ENCODE results near the gene MT1B. TPM values are rescaled to one million over a fixed set of nuclear protein-coding genes. Genes with fewer than 3 reads are reported as not detected.

MT1B gene
- total and polyA plus RNA-seq, 8 donors, result 0.45 to 0.66 TPM; not detected in 6

- no peak for TF ChIP-seq CTCF (IDR thresholded peaks at IDR 0.05)
- H3K36me3 ChIP-seq, result no peaks in the 10 kb centered on the region
- ATAC-seq (no peak), DNase-seq (no peak)
- no peak overlapping the region for H3K27ac ChIP-seq
- no peak overlapping the region for H3K4me3 ChIP-seq
- H3K9me3 ChIP-seq, result no peaks in the 10 kb centered on the region
- no peaks in the 10 kb centered on the region for H3K4me1 ChIP-seq
- intact Hi-C loops (cut with DNase I), result no loop called here
- peaks cover 5 to 61% of the 10 kb centered on the region in 2 donors for H3K27me3 ChIP-seq
Measured at GRCh38 chr16:56649820-56650219, 1.9 kb upstream of the MT1B start.

GRCh38 chr16:56652600-56652999 lies 914 bp downstream of the MT1B start:
- Histone ChIP-seq H3K9me3 (no peaks in the 10 kb centered on the region), H3K27me3 (peaks cover 0 to 35% of the 10 kb centered on the region in 2 donors), H3K4me1 (no peaks in the 10 kb centered on the region), H3K4me3 (no peak overlapping the region), H3K27ac (no peak overlapping the region), H3K36me3 (no peaks in the 10 kb centered on the region)
- no peak for TF ChIP-seq CTCF (IDR thresholded peaks at IDR 0.05)
- no peak for ATAC-seq
- no peak for DNase-seq
- intact Hi-C loops (cut with DNase I), result no loop called here

- H3K27me3 ChIP-seq, result peaks cover 0 to 29% of the 10 kb centered on the region in 2 donors
- no peaks in the 10 kb centered on the region for H3K36me3 ChIP-seq
- TF ChIP-seq CTCF (IDR thresholded peaks at IDR 0.05), result no peak
- H3K27ac ChIP-seq, result no peak overlapping the region
- no peaks in the 10 kb centered on the region for H3K9me3 ChIP-seq
- intact Hi-C loops (cut with DNase I), result no loop called here
- ATAC-seq, result no peak
- peaks cover 0 to 6% of the 10 kb centered on the region in 2 donors for H3K4me1 ChIP-seq
- DNase-seq, result no peak
- no peak overlapping the region for H3K4me3 ChIP-seq
Measured at GRCh38 chr16:56653218-56653617, 1.5 kb downstream of the MT1B start.

- peak within 1 kb of the TSS; percentile 55 to 63 for H3K4me3 ChIP-seq
- H3K9me3 ChIP-seq, result no peaks in the 10 kb centered on the region
- ATAC-seq, result peak; percentile 98
- H3K27me3 ChIP-seq, result peaks cover 3 to 21% of the 10 kb centered on the region in 2 donors
- intact Hi-C loops (cut with DNase I), result no loop called here
- no peaks in the 10 kb centered on the region for H3K36me3 ChIP-seq
- H3K27ac ChIP-seq, result peak within 1 kb of the TSS in 1 of 2 donors; percentile 60
- DNase-seq, result peak in 3 of 4 donors; percentile 69 to 94 (median 90)
- no peak for TF ChIP-seq CTCF (IDR thresholded peaks at IDR 0.05)
- peaks cover 0 to 15% of the 10 kb centered on the region in 2 donors for H3K4me1 ChIP-seq
Measured at GRCh38 chr16:56657555-56658326, 6.1 kb downstream of the MT1B start, which contains the start of gene MT1F. MT1F (plus strand) TSS chr16:56657959; CDS start chr16:56658059, 100 bp downstream.

GRCh38 chr16:56658327-56658875 lies 6.7 kb downstream of the MT1B start:
- peak in 1 of 4 donors; percentile 66 for DNase-seq
- Histone ChIP-seq H3K27me3 (peaks cover 10 to 27% of the 10 kb centered on the region in 2 donors), H3K9me3 (no peaks in the 10 kb centered on the region), H3K4me1 (peaks cover 0 to 19% of the 10 kb centered on the region in 2 donors), H3K36me3 (no peaks in the 10 kb centered on the region), H3K4me3 (peak overlapping the region; percentile 55 to 63), H3K27ac (peak overlapping the region in 1 of 2 donors; percentile 60)
- intact Hi-C loops (cut with DNase I), result no loop called here
- TF ChIP-seq CTCF (IDR thresholded peaks at IDR 0.05), result no peak
- ATAC-seq, result no peak
